ENCODE data around the gene NGEF.

Gene NGEF

DNA sequence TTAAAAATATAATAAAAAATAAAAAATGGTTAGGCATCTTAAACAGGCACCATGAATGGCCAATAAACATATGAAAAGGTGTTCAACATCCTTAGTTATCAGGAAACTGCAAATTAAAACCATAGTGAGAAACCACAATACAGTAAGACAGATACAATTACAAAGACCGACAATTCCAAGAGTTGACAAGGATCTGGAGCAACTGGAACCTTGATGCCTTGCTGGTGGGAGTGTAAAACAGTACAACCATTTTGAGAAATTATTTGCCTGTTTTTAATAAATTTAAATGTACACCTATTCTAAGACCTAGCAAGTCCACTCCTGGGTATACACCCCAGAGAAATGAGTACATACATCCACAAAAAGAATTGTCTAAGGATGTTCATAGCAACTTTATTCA, 49.1 kb downstream of the NGEF start:
- in situ Hi-C loops (cut with HindIII; ENCODE audit: low sequenced_read_pairs), result no loop called here
- TF ChIP-seq, protein P1, sequence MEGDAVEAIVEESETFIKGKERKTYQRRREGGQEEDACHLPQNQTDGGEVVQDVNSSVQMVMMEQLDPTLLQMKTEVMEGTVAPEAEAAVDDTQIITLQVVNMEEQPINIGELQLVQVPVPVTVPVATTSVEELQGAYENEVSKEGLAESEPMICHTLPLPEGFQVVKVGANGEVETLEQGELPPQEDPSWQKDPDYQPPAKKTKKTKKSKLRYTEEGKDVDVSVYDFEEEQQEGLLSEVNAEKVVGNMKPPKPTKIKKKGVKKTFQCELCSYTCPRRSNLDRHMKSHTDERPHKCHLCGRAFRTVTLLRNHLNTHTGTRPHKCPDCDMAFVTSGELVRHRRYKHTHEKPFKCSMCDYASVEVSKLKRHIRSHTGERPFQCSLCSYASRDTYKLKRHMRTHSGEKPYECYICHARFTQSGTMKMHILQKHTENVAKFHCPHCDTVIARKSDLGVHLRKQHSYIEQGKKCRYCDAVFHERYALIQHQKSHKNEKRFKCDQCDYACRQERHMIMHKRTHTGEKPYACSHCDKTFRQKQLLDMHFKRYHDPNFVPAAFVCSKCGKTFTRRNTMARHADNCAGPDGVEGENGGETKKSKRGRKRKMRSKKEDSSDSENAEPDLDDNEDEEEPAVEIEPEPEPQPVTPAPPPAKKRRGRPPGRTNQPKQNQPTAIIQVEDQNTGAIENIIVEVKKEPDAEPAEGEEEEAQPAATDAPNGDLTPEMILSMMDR (IDR thresholded peaks at IDR 0.05; ENCODE audit: low read depth, low read length, missing control alignments), result no peak
- H3K4me3 ChIP-seq (ENCODE audit: low read depth, low read length), result no peak overlapping the region
- DNase-seq (ENCODE audit: low read depth), result no peak

DNA sequence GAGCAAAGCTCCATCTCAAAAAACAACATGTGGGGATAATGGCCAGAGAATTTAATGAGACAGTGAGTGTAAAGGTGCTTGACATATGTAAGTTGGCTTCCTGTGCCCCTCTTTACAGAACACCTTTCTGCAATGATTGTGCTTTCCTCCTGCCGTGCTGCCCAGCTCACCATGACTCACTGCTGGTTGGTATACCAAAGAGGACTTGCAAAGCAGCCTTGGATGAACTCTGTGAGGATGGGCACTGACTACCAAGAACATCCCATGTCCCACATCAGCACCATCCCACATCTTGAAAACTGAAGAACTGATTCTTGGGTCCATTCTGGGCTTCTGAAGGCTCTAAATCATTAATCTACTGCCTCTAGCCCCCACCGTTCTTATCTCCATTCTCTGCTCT, 52.2 kb downstream of the NGEF start:
- in situ Hi-C loops (cut with HindIII; ENCODE audit: low sequenced_read_pairs), result no loop called here

DNA sequence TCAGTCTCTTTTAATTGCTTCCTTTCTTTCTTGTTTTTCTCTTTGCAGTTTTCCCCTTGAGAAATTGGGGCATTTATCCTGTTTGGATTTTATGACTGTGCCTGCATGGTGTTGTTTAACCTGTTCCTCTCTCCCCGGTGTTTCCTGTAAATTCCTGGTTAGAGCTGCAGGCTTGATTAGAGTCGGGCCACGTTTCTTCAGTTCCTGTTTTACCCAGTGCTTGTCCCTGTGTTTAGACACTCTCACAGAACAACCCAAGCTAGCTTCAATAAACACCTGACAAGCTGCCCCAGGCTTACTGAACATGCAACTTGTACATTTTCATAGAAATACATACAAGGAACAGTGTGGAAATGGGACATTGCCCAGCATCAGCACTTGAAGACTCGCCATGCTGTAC, 53.9 kb downstream of the NGEF start:
- TF ChIP-seq, protein P1 (IDR thresholded peaks at IDR 0.05; ENCODE audit: low read depth, low read length, missing control alignments), result no peak
- no peak for DNase-seq (ENCODE audit: low read depth)
- in situ Hi-C loops (cut with HindIII; ENCODE audit: low sequenced_read_pairs), result loop anchor here (5.0 kb wide), 1 partner anchor 103 kb away; the partner anchor contains the start of gene INPP5D
- no peak overlapping the region for H3K4me3 ChIP-seq (ENCODE audit: low read depth, low read length)

More for the DNA sequence above, 52.2 kb downstream of the NGEF start:
- TF ChIP-seq, protein P1 (IDR thresholded peaks at IDR 0.05; ENCODE audit: low read depth, low read length, missing control alignments), result no peak
- no peak overlapping the region for H3K4me3 ChIP-seq (ENCODE audit: low read depth, low read length)
- no peak for DNase-seq (ENCODE audit: low read depth)

DNA sequence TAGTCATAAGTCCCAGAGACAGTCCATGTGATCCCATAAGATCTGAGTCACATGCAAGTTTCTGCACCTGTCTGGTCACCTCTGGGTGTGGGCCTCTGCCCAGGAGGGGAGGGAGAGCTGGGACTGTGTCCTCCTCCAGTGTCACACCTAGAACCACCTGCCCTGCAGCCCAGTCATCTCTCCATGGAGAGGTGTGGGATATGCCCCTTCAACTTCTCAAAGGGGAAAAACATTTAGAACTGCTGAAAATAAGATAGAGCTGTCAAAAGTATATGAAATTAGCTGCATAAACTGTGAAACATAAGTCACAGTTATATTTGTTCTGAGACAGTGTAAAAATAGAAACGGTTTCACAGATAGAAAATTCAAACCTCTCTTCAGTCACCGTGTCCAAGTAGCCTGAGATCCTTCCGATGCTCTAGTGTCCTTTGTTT, 55.4 kb downstream of the NGEF start:
- in situ Hi-C loops (cut with HindIII; ENCODE audit: low sequenced_read_pairs), result loop anchor here (5.0 kb wide), 1 partner anchor 105 kb away; the partner anchor contains the start of gene INPP5D
- DNase-seq (ENCODE audit: low read depth), result no peak
- TF ChIP-seq, protein P1 (IDR thresholded peaks at IDR 0.05; ENCODE audit: low read depth, low read length, missing control alignments), result no peak
- no peak overlapping the region for H3K4me3 ChIP-seq (ENCODE audit: low read depth, low read length)

DNA sequence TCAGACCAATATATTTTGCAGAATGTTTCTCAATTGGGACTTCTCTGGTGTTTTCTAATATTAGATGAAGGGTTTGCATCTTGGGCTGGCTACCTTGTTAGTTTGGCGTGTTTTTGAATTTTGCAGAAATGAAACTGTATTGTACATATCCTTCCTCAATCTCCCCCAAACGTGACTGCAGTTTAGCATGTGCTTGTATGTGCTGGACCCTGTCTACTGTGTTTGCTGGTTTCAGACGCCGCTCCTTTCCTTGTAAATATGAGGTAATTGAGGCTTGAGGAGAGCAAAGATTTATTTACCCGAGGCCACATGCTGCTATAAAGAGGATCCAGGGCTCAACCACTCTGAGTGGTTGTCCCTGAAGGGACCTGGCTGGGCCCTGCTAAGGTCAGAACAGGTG, 57.2 kb downstream of the NGEF start:
- DNase-seq (ENCODE audit: low read depth), result no peak
- TF ChIP-seq, protein P1 (IDR thresholded peaks at IDR 0.05; ENCODE audit: low read depth, low read length, missing control alignments), result no peak
- H3K4me3 ChIP-seq (ENCODE audit: low read depth, low read length), result no peak overlapping the region

DNA sequence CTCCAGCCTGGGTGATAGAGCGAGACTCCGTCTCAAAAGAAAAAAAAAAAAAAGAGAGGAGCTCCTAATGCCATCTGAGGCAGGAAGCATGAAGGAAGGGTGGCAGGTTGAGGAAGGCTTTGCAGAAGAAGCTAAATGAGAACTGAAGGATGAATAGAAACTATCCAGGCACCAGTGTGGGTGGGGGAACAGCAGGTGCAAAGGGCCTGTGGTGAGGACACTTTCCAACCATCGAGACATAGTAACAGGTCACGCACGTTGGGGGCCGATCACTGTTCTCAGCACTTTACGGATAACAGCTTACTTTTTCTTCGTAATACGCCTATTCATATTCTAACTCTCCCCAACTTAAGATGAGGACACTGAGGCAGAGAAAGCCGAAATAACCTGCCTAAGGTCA, 58.4 kb downstream of the NGEF start:
- no peak for DNase-seq (ENCODE audit: low read depth)
- in situ Hi-C loops (cut with HindIII; ENCODE audit: low sequenced_read_pairs), result loop anchor here (5.0 kb wide), 1 partner anchor 108 kb away; the partner anchor contains the start of gene INPP5D
- no peak overlapping the region for H3K4me3 ChIP-seq (ENCODE audit: low read depth, low read length)
- TF ChIP-seq, protein P1 (IDR thresholded peaks at IDR 0.05; ENCODE audit: low read depth, low read length, missing control alignments), result no peak

More for the DNA sequence above, 57.2 kb downstream of the NGEF start:
- in situ Hi-C loops (cut with HindIII; ENCODE audit: low sequenced_read_pairs), result loop anchor here (5.0 kb wide), 1 partner anchor 106 kb away; the partner anchor contains the start of gene INPP5D
